ENCODE results near the gene MRTFA.
"Not testable (repeated sequence)": the region's sequence is repeated elsewhere in the genome, so short reads cannot be mapped to it uniquely, and the experiment has no call there.

DNA sequence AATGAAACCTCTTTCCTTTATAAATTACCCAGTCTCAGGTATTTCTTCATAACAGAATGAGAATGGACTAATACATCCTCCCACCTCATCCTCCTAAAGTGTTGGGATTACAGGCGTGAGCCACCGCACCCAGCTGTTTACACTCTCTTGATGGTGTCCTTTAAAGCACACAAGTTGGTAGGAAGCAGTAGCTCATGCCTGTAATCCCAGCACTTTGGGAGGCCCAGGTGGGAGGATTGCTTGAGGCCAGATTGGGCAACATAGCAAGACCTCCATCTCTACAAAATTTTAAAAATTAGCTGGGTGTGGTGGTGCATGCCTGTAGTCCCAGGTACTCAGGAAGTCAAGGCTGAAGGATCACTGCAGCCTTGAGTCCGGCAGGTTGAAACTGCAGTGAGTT, 19.4 kb upstream of the MRTFA start:
- TF ChIP-seq, protein P1, sequence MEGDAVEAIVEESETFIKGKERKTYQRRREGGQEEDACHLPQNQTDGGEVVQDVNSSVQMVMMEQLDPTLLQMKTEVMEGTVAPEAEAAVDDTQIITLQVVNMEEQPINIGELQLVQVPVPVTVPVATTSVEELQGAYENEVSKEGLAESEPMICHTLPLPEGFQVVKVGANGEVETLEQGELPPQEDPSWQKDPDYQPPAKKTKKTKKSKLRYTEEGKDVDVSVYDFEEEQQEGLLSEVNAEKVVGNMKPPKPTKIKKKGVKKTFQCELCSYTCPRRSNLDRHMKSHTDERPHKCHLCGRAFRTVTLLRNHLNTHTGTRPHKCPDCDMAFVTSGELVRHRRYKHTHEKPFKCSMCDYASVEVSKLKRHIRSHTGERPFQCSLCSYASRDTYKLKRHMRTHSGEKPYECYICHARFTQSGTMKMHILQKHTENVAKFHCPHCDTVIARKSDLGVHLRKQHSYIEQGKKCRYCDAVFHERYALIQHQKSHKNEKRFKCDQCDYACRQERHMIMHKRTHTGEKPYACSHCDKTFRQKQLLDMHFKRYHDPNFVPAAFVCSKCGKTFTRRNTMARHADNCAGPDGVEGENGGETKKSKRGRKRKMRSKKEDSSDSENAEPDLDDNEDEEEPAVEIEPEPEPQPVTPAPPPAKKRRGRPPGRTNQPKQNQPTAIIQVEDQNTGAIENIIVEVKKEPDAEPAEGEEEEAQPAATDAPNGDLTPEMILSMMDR (IDR thresholded peaks at IDR 0.05): not testable (repeated sequence)
- TF ChIP-seq POLR2A (IDR thresholded peaks at IDR 0.05): not testable (repeated sequence)
